Fibroblast of mammary gland (primary cell): ENCODE data around the gene PXMP2.
A peak's percentile ranks its signal among the peaks of the same experiment; 100 is the strongest.

ENCODE experiments used
- DNase-seq: peaks from one replicate; pipeline ENCODE4 v3.0.0-alpha.2; 2010; ENCODE audit warnings: low read depth
- H3K4me3 ChIP-seq: 2 replicates; pipeline ENCODE4 v1.5.1; 2011; ENCODE audit warnings: low read depth, mild to moderate bottlenecking, low read length, moderate library complexity; ENCODE audit not compliant: control insufficient read depth
- CTCF ChIP-seq: conservative IDR thresholded peaks from 2 replicates; pipeline ENCODE4 v1.5.1; 2011; ENCODE audit warnings: low read depth, low read length, inconsistent platforms; ENCODE audit not compliant: control insufficient read depth, insufficient read depth

Gene PXMP2

GRCh38 chr12:132651444-132652100, 35.8 kb upstream of the PXMP2 start:
- no peak overlapping the region for H3K4me3 ChIP-seq
- no peak for DNase-seq
- TF ChIP-seq CTCF = no peak

- DNase-seq = peak; percentile 5
- no peak for TF ChIP-seq CTCF
Observed at GRCh38 chr12:132653567-132654290, 33.7 kb upstream of the PXMP2 start.

DNA sequence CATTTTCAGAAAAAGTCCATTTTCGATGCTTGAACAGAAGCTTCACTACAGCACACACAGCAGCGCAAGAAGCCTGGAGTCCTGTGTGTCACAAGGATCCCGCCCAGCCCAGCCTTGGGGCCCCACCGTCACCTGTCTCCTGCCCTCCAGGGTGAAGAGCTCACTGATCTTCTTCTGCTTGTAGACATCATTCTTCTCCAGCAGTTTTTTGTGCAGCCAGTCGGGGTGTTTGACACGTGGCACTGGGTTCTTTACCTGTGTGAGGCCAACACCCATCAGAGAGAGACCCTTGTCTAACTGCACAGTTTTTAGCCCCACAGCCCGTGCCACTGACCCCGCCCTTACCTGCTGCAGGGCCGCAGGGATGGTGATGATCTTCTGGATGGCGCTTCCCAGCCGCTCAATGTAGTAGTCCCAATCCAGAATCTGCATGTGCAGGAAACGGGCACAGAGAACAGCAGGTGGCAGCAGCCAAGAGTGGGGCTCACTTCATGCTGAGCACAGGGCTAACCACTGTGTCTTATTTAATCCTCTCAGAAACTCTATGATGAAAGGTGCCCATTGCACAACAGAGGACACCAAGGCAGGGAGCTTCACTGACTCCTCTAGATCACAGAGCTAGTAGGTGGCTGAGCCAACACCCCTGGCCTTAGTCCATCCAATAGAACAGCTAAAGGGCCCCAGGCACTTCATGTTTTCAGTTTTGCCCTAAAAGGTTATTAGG, 30.2 kb upstream of the PXMP2 start:
- TF ChIP-seq CTCF = no peak
- H3K4me3 ChIP-seq = no peak overlapping the region
- no peak for DNase-seq

More at GRCh38 chr12:132653567-132654290, 33.7 kb upstream of the PXMP2 start:
- no peak overlapping the region for H3K4me3 ChIP-seq

- TF ChIP-seq CTCF = no peak
- DNase-seq = no peak
- no peak overlapping the region for H3K4me3 ChIP-seq
Observed at GRCh38 chr12:132658149-132658894, 29.1 kb upstream of the PXMP2 start.

- H3K4me3 ChIP-seq = no peak overlapping the region
- no peak for TF ChIP-seq CTCF
- DNase-seq = no peak
Observed at GRCh38 chr12:132659146-132659545, 28.2 kb upstream of the PXMP2 start.

GRCh38 chr12:132660052-132660451, 27.3 kb upstream of the PXMP2 start:
- no peak overlapping the region for H3K4me3 ChIP-seq
- TF ChIP-seq CTCF = no peak
- no peak for DNase-seq
